CD4-positive, alpha-beta memory T cell (primary cell): ENCODE results near the gene MAPK6. TPM values are rescaled to one million over a fixed set of nuclear protein-coding genes. Genes with fewer than 3 reads are reported as not detected.

Experiments
- CTCF ChIA-PET: fragments of 350-600 bp; sonication (Branson Sonifier 250); formaldehyde crosslinking; loops from one replicate; lab custom pipeline; 2021; ENCODE audit warnings: inconsistent platforms; ENCODE audit not compliant: partially characterized antibody; lab: Charles Lee
- POLR2A ChIA-PET: fragments of 350-600 bp; sonication (Branson Sonifier 250); formaldehyde crosslinking; loops from one replicate; lab custom pipeline; 2021; ENCODE audit not compliant: partially characterized antibody; lab: Charles Lee
- DNase-seq, 5 donors: peaks; one replicate each; pipeline versions ENCODE4 v3.0.0 to v3.0.0-alpha.2; 2020 to 2022; ENCODE audit warnings: mixed read lengths in 1 of 5
- H3K27ac ChIP-seq: one replicate; pipeline ENCODE4 v1.7.0; 2013; ENCODE audit warnings: low read depth, low read length
- H3K27me3 ChIP-seq: 2 replicates; pipeline ENCODE4 v1.7.0; 2013; ENCODE audit warnings: mild to moderate bottlenecking, low read length, moderate library complexity; ENCODE audit not compliant: insufficient read depth
- H3K36me3 ChIP-seq: 2 replicates; pipeline ENCODE4 v1.7.0; 2013; ENCODE audit warnings: mild to moderate bottlenecking, low read length, moderate library complexity; ENCODE audit not compliant: insufficient read depth
- H3K4me1 ChIP-seq: 2 replicates; pipeline ENCODE4 v1.7.0; 2013; ENCODE audit warnings: mild to moderate bottlenecking, low read length, moderate library complexity; ENCODE audit not compliant: insufficient read depth
- H3K4me3 ChIP-seq, 2 donors: one replicate each; pipeline ENCODE4 v1.7.0; 2013; ENCODE audit warnings: low read length in 2 of 2, mild to moderate bottlenecking in 1 of 2
- H3K9me3 ChIP-seq, 2 donors: one replicate each; pipeline ENCODE4 v1.7.0; 2013; ENCODE audit warnings: low read length in 2 of 2, control low read depth in 1 of 2; ENCODE audit not compliant: control insufficient read depth in 1 of 2
- H3K27ac Mint-ChIP-seq, 7 donors: one replicate each; pipeline ENCODE4 v1.8.0; 2020 to 2021; ENCODE audit warnings: mixed read lengths in 7 of 7, mild to moderate bottlenecking in 6 of 7, inconsistent platforms in 3 of 7, moderate library complexity in 3 of 7
- H3K27me3 Mint-ChIP-seq, 2 donors: one replicate each; pipeline ENCODE4 v1.8.0; 2020 to 2021; ENCODE audit warnings: mixed read lengths in 2 of 2
- H3K36me3 Mint-ChIP-seq, 2 donors: one replicate each; pipeline ENCODE4 v1.8.0; 2020 to 2021; ENCODE audit warnings: mixed read lengths in 2 of 2, inconsistent platforms in 1 of 2, mild to moderate bottlenecking in 1 of 2
- H3K4me1 Mint-ChIP-seq, 4 donors: one replicate each; pipeline ENCODE4 v1.8.0; 2020 to 2021; ENCODE audit warnings: mixed read lengths in 4 of 4, mild to moderate bottlenecking in 1 of 4
- H3K4me3 Mint-ChIP-seq, 8 donors: one replicate each; pipeline ENCODE4 v1.8.0; 2020 to 2021; ENCODE audit warnings: mixed read lengths in 8 of 8, mild to moderate bottlenecking in 7 of 8, moderate library complexity in 6 of 8, inconsistent platforms in 3 of 8
- H3K9me3 Mint-ChIP-seq, 8 donors: one replicate each; pipeline ENCODE4 v1.8.0; 2020 to 2021; ENCODE audit warnings: mixed read lengths in 8 of 8, mild to moderate bottlenecking in 5 of 8, inconsistent platforms in 3 of 8, moderate library complexity in 1 of 8
- intact Hi-C: fragments of 100-400 bp; cut with micrococcal nuclease; formaldehyde crosslinking; loops from one replicate; pipeline ENCODE4 v1.15.1; 2023
- polyA plus RNA-seq, 2 donors: library from polyadenylated mRNA; unstranded; fragments of 300-500 nt; fragmentation: Illumina TruSeq; gene quantifications; one replicate each; pipeline ENCODE4 v1.2.3, GENCODE V29; 2021
- total RNA-seq, 2 experiments: library from RNA; stranded (reverse); gene quantifications; one replicate each; pipeline ENCODE4 v1.2.3, GENCODE V29; 2021

MAPK6 gene
- total and polyA plus RNA-seq, 4 experiments from 2014 or later = 7.1 to 24.0 (median 13.1) TPM

DNA sequence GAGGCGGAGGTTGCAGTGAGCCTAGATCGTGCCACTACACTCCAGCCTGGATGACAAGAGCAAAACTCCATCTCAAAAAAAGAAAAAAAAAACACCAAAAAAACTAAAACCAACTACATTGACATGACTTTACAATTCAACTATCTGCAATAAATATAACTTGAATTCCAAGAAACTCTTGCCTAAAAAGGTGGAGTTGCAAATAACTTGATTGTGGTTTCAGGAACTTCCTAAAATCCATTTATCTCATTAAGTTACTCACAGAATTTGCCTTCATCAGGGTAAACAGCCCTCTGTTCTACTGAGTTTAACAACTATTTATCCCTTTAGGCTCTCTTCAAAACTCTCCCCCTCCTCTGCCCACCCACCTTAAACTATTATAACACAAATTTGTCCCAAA is 2.7 kb upstream of the MAPK6 start:
- H3K27ac Mint-ChIP-seq = peak overlapping the region in 2 of 7 donors; percentile 54 to 62
- POLR2A ChIA-PET = no interaction called here
- DNase-seq = no peak

DNA sequence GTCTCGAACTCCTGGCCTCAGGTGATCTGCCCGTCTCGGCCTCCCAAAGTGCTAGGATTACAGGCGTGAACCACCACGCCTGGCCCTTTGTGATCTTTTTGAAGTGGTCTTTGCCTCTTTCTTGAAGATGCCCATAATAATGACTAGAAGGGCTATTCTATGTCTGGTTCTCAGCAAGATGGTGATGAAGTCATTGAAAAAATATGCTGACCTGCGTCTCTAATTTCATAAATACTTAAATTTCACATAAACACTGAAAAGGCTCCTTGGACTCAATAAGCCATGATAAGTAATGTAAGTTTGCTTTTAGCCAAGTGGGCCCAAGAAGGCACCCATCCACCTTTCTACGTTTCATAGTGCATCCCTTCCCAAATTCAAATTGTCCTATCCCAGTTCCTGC is 775 bp upstream of the MAPK6 start:
- H3K9me3 Mint-ChIP-seq = no peaks in the 10 kb centered on the region
- H3K27ac Mint-ChIP-seq = peak overlapping the region; percentile 98 to 99 (median 98)
- Histone ChIP-seq H3K27me3 (no peaks in the 10 kb centered on the region), H3K9me3 (no peaks in the 10 kb centered on the region), H3K4me3 (peak overlapping the region in 1 of 2 donors; percentile 64), H3K4me1 (peaks cover 39% of the 10 kb centered on the region), H3K27ac (peak overlapping the region; percentile 80), H3K36me3 (no peaks in the 10 kb centered on the region)
- intact Hi-C loops = no loop called here
- CTCF ChIA-PET = interaction anchor here (1.3 to 1.5 kb wide), 2 partner anchors 28 to 46 kb away, joined by 3 to 4 read pairs; partner anchors contain the start of gene LEO1
- H3K36me3 Mint-ChIP-seq = peaks cover 0 to 9% of the 10 kb centered on the region in 2 donors
- POLR2A ChIA-PET = interaction anchor here (1.4 to 6.1 kb wide), 4 partner anchors 27 to 161 kb away, joined by 6 to 87 read pairs (median 26); partner anchors contain the start of gene LEO1
- H3K27me3 Mint-ChIP-seq = no peaks in the 10 kb centered on the region
- peaks cover 22 to 48% (median 36%) of the 10 kb centered on the region in 4 donors for H3K4me1 Mint-ChIP-seq
- no peak for DNase-seq
- H3K4me3 Mint-ChIP-seq = peak overlapping the region; percentile 62 to 99 (median 96)

More for the DNA sequence above, 2.7 kb upstream of the MAPK6 start:
- no peaks in the 10 kb centered on the region for H3K36me3 ChIP-seq
- H3K9me3 ChIP-seq = no peaks in the 10 kb centered on the region
- H3K4me1 ChIP-seq = peaks cover 22% of the 10 kb centered on the region
- Mint-ChIP-seq H3K4me1 (peaks cover 18 to 36% (median 24%) of the 10 kb centered on the region in 4 donors), H3K36me3 (peaks cover 0 to 9% of the 10 kb centered on the region in 2 donors), H3K4me3 (peak overlapping the region in 1 of 8 donors; percentile 7), H3K27me3 (no peaks in the 10 kb centered on the region), H3K9me3 (no peaks in the 10 kb centered on the region)
- no peak overlapping the region for H3K4me3 ChIP-seq
- intact Hi-C loops = no loop called here
- no peaks in the 10 kb centered on the region for H3K27me3 ChIP-seq
- CTCF ChIA-PET = no interaction called here
- H3K27ac ChIP-seq = no peak overlapping the region

DNA sequence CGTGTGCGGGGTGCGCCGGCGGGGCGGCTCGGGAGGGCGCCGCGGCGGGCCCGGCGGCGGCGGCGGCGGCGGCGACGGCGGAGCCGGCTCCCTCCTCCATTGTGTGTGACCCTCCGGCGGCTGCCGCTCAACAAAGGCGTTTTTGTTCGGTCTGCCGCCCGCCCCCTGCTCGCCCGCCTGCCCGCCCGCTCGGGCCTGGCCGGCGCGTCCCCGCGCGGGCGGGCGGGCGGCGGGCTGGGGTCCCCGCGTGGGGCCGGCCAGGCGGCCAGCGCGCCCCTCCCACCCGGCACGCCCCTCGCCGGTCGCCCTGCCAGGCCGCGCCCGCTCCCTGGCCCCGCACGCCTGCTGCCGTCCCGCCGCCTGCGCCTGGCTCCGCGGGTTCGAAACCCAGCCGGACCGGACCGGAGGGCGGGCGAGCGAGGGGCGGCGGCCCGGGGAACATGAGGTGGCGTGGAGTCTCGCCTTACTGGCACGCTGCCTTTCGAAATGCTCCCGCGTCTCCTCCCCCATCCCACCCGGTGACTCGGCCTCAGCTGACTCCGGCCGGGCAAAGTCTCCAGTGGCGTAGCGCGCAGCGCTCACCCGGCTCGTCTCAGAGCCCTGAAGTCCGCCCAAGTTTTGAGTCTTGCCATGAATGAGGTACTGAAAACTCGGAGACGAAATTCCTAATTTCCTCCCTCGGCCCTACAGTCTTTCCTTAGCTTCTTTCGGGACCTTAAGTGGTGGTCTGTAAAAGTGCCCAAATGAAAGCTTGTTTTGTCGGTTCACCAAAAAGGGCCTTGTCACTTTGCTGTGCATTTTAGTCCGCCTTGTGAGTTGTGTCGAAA is 588 bp downstream of the MAPK6 start:
- Histone ChIP-seq H3K9me3 (no peaks in the 10 kb centered on the region), H3K27me3 (no peaks in the 10 kb centered on the region), H3K36me3 (no peaks in the 10 kb centered on the region), H3K4me3 (peak overlapping the region; percentile 59 to 78), H3K27ac (peak overlapping the region; percentile 89), H3K4me1 (peaks cover 43% of the 10 kb centered on the region)
- ChIA-PET POLR2A (interaction anchor here (0.6 to 6.1 kb wide), 18 partner anchors 10 to 711 kb away, joined by 3 to 87 read pairs (median 4); partner anchors contain the start of genes BCL2L10 and LEO1), CTCF (interaction anchor here (0.7 to 2.6 kb wide), 11 partner anchors 21 to 505 kb away, joined by 3 to 12 read pairs (median 6); partner anchors contain the start of gene LEO1)
- H3K36me3 Mint-ChIP-seq = peaks cover 0 to 9% of the 10 kb centered on the region in 2 donors
- H3K27me3 Mint-ChIP-seq = no peaks in the 10 kb centered on the region
- H3K4me1 Mint-ChIP-seq = peaks cover 27 to 55% (median 36%) of the 10 kb centered on the region in 4 donors
- H3K9me3 Mint-ChIP-seq = no peaks in the 10 kb centered on the region
- peak; percentile 58 to 76 (median 68) for DNase-seq
- H3K27ac Mint-ChIP-seq = peak overlapping the region; percentile 98 to 99 (median 98)
- intact Hi-C loops = loop anchor here (1.0 to 2.0 kb wide), 5 partner anchors 26 to 160 kb away; partner anchors contain the start of gene LEO1
- H3K4me3 Mint-ChIP-seq = peak overlapping the region; percentile 94 to 99 (median 97)

DNA sequence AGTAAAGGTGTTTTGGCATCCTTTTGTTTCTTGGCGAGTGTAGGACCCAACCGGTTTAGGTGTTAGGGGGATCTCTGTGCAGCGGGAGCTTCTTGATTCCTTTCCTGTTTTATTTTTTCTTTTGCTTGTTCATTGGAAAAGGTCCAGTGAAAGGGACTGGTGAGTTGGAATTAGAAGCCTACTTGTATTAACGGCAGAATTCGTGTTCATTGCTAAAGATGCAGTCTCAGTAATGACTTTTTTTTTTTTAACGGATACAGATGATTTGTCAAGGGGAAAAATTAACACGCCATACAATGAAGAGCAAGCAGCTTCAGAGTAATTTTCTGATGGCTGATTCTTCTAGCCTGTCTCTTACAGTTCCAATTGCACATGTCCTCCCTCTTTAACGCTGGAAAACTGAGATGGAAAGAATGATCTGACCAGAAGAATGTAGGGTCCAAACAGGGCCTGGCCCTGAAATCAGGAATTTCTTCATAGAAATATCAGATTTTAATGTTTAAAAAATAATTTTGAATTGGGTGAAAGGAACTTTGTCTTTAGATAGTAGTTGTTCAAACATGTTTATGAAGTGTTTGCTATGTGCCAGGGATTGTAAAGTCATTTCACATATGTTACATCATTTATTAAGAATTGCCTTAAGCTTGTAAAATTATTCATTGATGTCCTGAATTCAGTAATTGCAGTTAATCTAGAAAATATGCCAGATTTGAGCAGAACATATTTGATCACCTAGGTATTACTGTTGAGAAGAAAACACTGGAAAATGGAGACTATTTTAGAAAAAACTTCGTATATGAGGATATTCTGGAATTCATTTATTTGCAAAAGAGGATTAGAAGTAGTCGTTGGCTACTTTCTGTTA is 1.4 kb downstream of the MAPK6 start:
- ChIA-PET CTCF (interaction anchor here (0.8 to 2.6 kb wide), 11 partner anchors 20 to 159 kb away, joined by 3 to 12 read pairs (median 6); partner anchors contain the start of gene LEO1), POLR2A (interaction anchor here (0.6 to 6.1 kb wide), 21 partner anchors 9 to 710 kb away, joined by 3 to 87 read pairs (median 4); partner anchors contain the start of genes BCL2L10 and LEO1)
- Histone ChIP-seq H3K4me3 (peak overlapping the region; percentile 59 to 78), H3K9me3 (no peaks in the 10 kb centered on the region), H3K27ac (peak overlapping the region; percentile 89), H3K36me3 (no peaks in the 10 kb centered on the region), H3K27me3 (no peaks in the 10 kb centered on the region), H3K4me1 (peaks cover 43% of the 10 kb centered on the region)
- H3K36me3 Mint-ChIP-seq = peaks cover 0 to 9% of the 10 kb centered on the region in 2 donors
- DNase-seq = peak in 1 of 5 donors; percentile 28
- no peaks in the 10 kb centered on the region for H3K9me3 Mint-ChIP-seq
- H3K27ac Mint-ChIP-seq = peak overlapping the region; percentile 91 to 99 (median 94)
- peak overlapping the region; percentile 89 to 97 (median 94) for H3K4me3 Mint-ChIP-seq
- peaks cover 27 to 55% (median 36%) of the 10 kb centered on the region in 4 donors for H3K4me1 Mint-ChIP-seq
- H3K27me3 Mint-ChIP-seq = no peaks in the 10 kb centered on the region
- intact Hi-C loops = loop anchor here (2.0 kb wide), 1 partner anchor 58 kb away; no protein-coding TSS in a partner anchor

DNA sequence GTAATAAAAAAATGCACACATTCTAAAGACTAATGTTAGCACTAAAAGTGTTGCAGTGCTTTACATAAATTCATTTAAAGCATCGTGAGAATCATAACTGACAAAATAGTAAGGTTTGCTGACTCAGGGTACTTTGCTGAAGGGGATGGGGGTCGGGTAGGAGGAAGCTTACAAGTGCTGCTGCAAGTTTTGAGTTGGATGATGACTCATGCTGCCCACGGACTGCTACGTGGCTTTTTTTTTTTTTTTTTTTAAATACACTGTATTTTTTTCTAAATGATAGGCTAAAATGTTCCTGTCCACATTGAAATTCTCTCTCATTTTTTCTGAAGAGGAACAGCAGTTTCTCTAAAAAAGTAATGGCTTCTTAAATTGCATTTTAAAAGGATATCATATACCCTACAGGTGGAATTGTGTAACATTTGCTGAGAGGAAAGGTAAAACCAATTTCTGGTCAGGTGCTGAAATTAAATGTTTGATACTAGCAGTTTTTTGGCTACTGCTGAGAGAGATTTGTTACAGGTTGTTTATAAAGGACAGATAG is 2.2 kb downstream of the MAPK6 start:
- ChIA-PET POLR2A (interaction anchor here (0.9 to 6.1 kb wide), 11 partner anchors 12 to 206 kb away, joined by 3 to 87 read pairs (median 4); partner anchors contain the start of genes BCL2L10 and LEO1), CTCF (interaction anchor here (1.3 to 2.6 kb wide), 10 partner anchors 20 to 159 kb away, joined by 3 to 12 read pairs (median 6); partner anchors contain the start of gene LEO1)
- Mint-ChIP-seq H3K36me3 (peaks cover 0 to 13% of the 10 kb centered on the region in 2 donors), H3K4me1 (peaks cover 30 to 55% (median 41%) of the 10 kb centered on the region in 4 donors), H3K27ac (peak overlapping the region; percentile 81 to 99 (median 94)), H3K4me3 (peak overlapping the region; percentile 89 to 97 (median 94)), H3K27me3 (no peaks in the 10 kb centered on the region), H3K9me3 (no peaks in the 10 kb centered on the region)
- Histone ChIP-seq H3K4me1 (peaks cover 43% of the 10 kb centered on the region), H3K9me3 (no peaks in the 10 kb centered on the region), H3K36me3 (no peaks in the 10 kb centered on the region), H3K27me3 (no peaks in the 10 kb centered on the region), H3K4me3 (peak overlapping the region; percentile 59 to 78), H3K27ac (no peak overlapping the region)
- intact Hi-C loops = loop anchor here (2.0 kb wide), 1 partner anchor 58 kb away; no protein-coding TSS in a partner anchor
- DNase-seq = peak; percentile 31 to 85 (median 37)
